Osteocyte (in vitro differentiated cells): ENCODE measurements around the gene THSD4. TPM values are rescaled to one million over a fixed set of nuclear protein-coding genes. Genes with fewer than 3 reads are reported as not detected.
"Not testable (repeated sequence)": the region's sequence is repeated elsewhere in the genome, so short reads cannot be mapped to it uniquely, and the experiment has no call there.

Experiments
- DNase-seq: peaks from one replicate; pipeline ENCODE4 v3.0.0; 2021; ENCODE audit warnings: mixed read lengths; ENCODE audit not compliant: unreplicated experiment; ENCODE audit errors: extremely low spot score
- H3K27ac Mint-ChIP-seq: one replicate; pipeline ENCODE4 v1.8.0; 2021; ENCODE audit warnings: mild to moderate bottlenecking, mixed read lengths; ENCODE audit not compliant: unreplicated experiment
- H3K27me3 Mint-ChIP-seq: one replicate; pipeline ENCODE4 v1.8.0; 2021; ENCODE audit warnings: mixed read lengths; ENCODE audit not compliant: unreplicated experiment
- H3K36me3 Mint-ChIP-seq: one replicate; pipeline ENCODE4 v1.8.0; 2021; ENCODE audit warnings: mixed read lengths; ENCODE audit not compliant: unreplicated experiment
- H3K4me1 Mint-ChIP-seq: one replicate; pipeline ENCODE4 v1.8.0; 2021; ENCODE audit warnings: mixed read lengths; ENCODE audit not compliant: unreplicated experiment
- H3K4me3 Mint-ChIP-seq: one replicate; pipeline ENCODE4 v1.8.0; 2021; ENCODE audit warnings: mild to moderate bottlenecking, moderate library complexity, mixed read lengths; ENCODE audit not compliant: unreplicated experiment
- H3K9me3 Mint-ChIP-seq: one replicate; pipeline ENCODE4 v1.8.0; 2021; ENCODE audit warnings: mixed read lengths; ENCODE audit not compliant: unreplicated experiment
- total RNA-seq: library from RNA; stranded (reverse); gene quantifications from 2 replicates; pipeline ENCODE4 v1.2.1, GENCODE V29; 2021
- TF ChIP-seq, protein P1 (sequence below): fragments of 200-600 bp; sonication (generic); IDR thresholded peaks from 2 replicates; pipeline ENCODE4 v1.5.0; 2021; ENCODE audit warnings: antibody characterized with exemption, mild to moderate bottlenecking, moderate library complexity

THSD4 gene
- total RNA-seq, 1 donor from 2014 or later, result 5.7 TPM

DNA sequence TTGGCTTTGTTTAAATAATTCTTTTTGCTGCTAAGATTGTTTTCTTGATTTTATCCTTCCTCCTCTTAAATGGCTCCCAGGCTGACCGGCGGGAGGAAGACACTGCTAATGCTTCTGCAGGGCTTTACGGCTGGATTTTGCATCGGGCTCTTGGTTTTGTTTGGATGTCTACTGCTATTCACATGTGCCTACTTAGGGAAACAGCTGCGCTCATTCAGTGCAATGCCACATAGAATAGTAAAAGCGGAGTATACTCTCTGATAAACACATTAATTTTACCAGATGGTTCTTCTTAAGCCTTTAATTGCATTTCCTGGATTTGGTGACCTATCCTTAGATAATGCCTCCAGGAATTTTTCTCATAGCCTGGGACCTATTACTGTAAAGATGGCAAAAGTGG, 146.6 kb downstream of the THSD4 start:
- Mint-ChIP-seq H3K9me3 (no peaks in the 10 kb centered on the region), H3K27me3 (no peaks in the 10 kb centered on the region), H3K4me1 (peaks cover 6% of the 10 kb centered on the region), H3K4me3 (no peak overlapping the region), H3K36me3 (no peaks in the 10 kb centered on the region), H3K27ac (no peak overlapping the region)
- no peak for DNase-seq
- TF ChIP-seq, protein P1, sequence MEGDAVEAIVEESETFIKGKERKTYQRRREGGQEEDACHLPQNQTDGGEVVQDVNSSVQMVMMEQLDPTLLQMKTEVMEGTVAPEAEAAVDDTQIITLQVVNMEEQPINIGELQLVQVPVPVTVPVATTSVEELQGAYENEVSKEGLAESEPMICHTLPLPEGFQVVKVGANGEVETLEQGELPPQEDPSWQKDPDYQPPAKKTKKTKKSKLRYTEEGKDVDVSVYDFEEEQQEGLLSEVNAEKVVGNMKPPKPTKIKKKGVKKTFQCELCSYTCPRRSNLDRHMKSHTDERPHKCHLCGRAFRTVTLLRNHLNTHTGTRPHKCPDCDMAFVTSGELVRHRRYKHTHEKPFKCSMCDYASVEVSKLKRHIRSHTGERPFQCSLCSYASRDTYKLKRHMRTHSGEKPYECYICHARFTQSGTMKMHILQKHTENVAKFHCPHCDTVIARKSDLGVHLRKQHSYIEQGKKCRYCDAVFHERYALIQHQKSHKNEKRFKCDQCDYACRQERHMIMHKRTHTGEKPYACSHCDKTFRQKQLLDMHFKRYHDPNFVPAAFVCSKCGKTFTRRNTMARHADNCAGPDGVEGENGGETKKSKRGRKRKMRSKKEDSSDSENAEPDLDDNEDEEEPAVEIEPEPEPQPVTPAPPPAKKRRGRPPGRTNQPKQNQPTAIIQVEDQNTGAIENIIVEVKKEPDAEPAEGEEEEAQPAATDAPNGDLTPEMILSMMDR, result no peak

DNA sequence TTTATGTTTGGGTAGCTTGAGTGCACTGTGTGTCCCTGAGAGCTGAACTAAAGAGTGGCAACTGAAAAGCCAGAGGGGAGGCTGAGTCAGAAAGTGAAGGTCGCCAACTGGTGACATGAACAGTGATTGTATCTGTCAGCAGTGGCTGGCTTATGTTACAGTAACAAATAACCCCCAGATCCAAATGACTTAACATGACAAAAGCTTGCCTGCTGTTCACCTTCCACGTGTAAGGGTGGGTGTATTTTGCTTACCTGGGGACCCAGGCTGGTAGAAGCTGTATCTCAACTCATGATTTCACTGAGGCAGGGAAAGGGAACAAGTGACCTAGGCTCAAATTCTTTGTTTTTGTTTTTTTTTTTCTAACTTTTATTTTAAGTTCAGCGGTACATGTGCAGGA, 147.3 kb downstream of the THSD4 start:
- peaks cover 5% of the 10 kb centered on the region for H3K9me3 Mint-ChIP-seq
- H3K27ac Mint-ChIP-seq, result no peak overlapping the region
- H3K36me3 Mint-ChIP-seq, result no peaks in the 10 kb centered on the region
- H3K4me1 Mint-ChIP-seq, result peaks cover 6% of the 10 kb centered on the region
- no peak for DNase-seq
- TF ChIP-seq, protein P1, result no peak
- no peak overlapping the region for H3K4me3 Mint-ChIP-seq
- H3K27me3 Mint-ChIP-seq, result no peaks in the 10 kb centered on the region

DNA sequence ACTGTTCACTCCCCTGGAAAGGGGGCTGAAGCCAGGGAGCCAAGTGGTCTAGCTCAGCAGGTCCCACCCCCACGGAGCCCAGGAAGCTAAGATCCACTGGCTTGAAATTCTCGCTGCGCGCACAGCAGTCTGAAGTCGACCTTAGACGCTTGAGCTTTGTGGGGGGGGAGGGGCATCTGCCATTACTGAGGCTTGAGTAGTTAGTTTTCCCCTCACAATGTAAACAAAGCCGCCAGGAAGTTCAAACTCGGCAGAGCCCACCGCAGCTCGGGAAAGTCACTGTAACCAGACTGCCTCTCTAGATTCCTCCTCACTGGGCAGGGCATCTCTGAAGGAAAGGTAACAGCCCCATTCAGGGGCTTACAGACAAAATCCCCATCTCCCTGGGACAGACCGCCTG, 150.3 kb downstream of the THSD4 start:
- not testable (repeated sequence) for H3K27me3 Mint-ChIP-seq, DNase-seq, H3K4me1 Mint-ChIP-seq, H3K36me3 Mint-ChIP-seq, H3K4me3 Mint-ChIP-seq, H3K27ac Mint-ChIP-seq
- H3K9me3 Mint-ChIP-seq, result peaks cover 17% of the 10 kb centered on the region

DNA sequence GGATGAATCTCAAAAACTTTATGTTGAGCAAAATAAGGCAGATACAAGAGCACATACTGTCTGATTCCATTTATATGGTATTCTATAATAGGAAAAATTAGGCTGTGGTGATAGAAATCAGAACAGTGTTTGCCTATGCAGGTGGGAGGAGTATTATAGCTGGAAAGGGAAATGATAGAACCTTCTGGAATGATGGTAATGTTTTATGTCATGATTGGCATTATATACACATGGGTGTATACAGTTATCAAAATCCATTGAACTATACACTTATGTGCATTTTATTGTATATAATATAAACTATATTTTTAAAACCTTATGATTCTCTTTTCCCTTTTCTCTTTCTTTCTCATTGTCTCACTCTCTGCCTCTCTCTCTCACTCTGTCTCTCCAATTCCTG, 156.1 kb downstream of the THSD4 start:
- H3K4me1 Mint-ChIP-seq, result peaks cover 41% of the 10 kb centered on the region
- DNase-seq, result no peak
- peaks cover 21% of the 10 kb centered on the region for H3K9me3 Mint-ChIP-seq
- TF ChIP-seq, protein P1, result no peak
- no peak overlapping the region for H3K27ac Mint-ChIP-seq
- no peak overlapping the region for H3K4me3 Mint-ChIP-seq
- peaks cover 2% of the 10 kb centered on the region for H3K36me3 Mint-ChIP-seq
- no peaks in the 10 kb centered on the region for H3K27me3 Mint-ChIP-seq

DNA sequence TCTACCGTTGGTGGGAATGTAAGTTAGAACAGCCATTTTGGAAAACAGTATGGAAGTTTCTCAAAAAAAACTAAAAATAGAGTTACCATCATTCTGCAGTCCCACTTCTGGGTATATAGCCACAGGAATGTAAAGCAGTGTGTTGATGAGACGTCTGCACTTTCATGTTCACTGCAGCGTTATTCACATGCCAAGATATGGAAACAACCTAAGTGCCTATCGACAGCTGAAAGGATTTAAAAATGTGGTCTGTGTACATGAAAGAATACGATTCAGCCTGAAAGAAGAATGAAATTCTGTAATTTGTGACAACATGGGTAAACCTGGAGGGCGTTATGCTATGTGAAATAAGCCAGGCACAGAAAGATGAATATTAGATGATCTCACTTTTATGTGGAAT, 157.7 kb downstream of the THSD4 start:
- TF ChIP-seq, protein P1, result no peak
- Mint-ChIP-seq H3K27me3 (no peaks in the 10 kb centered on the region), H3K4me3 (no peak overlapping the region), H3K9me3 (peaks cover 13% of the 10 kb centered on the region), H3K36me3 (peaks cover 2% of the 10 kb centered on the region), H3K4me1 (peaks cover 43% of the 10 kb centered on the region), H3K27ac (peak overlapping the region; percentile 68)
- DNase-seq, result no peak
